GM19328 (cell line): ENCODE measurements around the gene ACER1.
"Not testable (repeated sequence)": the region's sequence is repeated elsewhere in the genome, so short reads cannot be mapped to it uniquely, and the experiment has no call there.

Experiments
- ATAC-seq: cut with Tn5 transposase; IDR thresholded peaks from one replicate; pipeline ENCODE4 v1.9.1; 2021; ENCODE audit warnings: mild to moderate bottlenecking, moderate library complexity; ENCODE audit not compliant: unreplicated experiment

ACER1 gene

GRCh38 chr19:6333439-6333838 is at the start of gene ACER1:
Gene ACER1 (minus strand): TSS chr19:6333612. CDS start chr19:6333551, 61 bp downstream.
- ATAC-seq: no peak

GRCh38 chr19:6383188-6383587 is 49.8 kb upstream of the ACER1 start:
- ATAC-seq: no peak

- ATAC-seq: no peak
These were observed 47.8 kb upstream of the ACER1 start for GRCh38 chr19:6381030-6381750.

- ATAC-seq: no peak
These were observed 46.3 kb upstream of the ACER1 start for GRCh38 chr19:6379744-6380143.

GRCh38 chr19:6378486-6378885 is 45.1 kb upstream of the ACER1 start:
- ATAC-seq: no peak

- no peak for ATAC-seq
These were observed 44.6 kb upstream of the ACER1 start for GRCh38 chr19:6378041-6378440.

GRCh38 chr19:6376512-6377190 is 43.2 kb upstream of the ACER1 start:
- ATAC-seq: no peak

GRCh38 chr19:6375411-6376010 is 42.1 kb upstream of the ACER1 start, which contains the start of gene PSPN:
Gene PSPN (minus strand): TSS chr19:6375933. CDS start chr19:6375849, 84 bp downstream.
- no peak for ATAC-seq

- no peak for ATAC-seq
These were observed 41.4 kb upstream of the ACER1 start for GRCh38 chr19:6374711-6375410.

- ATAC-seq: no peak
These were observed 40.8 kb upstream of the ACER1 start for GRCh38 chr19:6374161-6374709.

- no peak for ATAC-seq
These were observed 40.3 kb upstream of the ACER1 start for GRCh38 chr19:6373813-6374108.

GRCh38 chr19:6373096-6373812 is 39.8 kb upstream of the ACER1 start:
- peak; percentile 56 for ATAC-seq

GRCh38 chr19:6372594-6373095 is 39.2 kb upstream of the ACER1 start, which contains the start of gene ALKBH7:
Gene ALKBH7 (plus strand): TSS chr19:6372794. CDS start chr19:6372821, 27 bp downstream.
- peak; percentile 66 for ATAC-seq

- ATAC-seq: no peak
These were observed 30.9 kb upstream of the ACER1 start for GRCh38 chr19:6364353-6364752.

- no peak for ATAC-seq
These were observed 29.0 kb upstream of the ACER1 start for GRCh38 chr19:6362351-6362801.

- no peak for ATAC-seq
These were observed 28.6 kb upstream of the ACER1 start for GRCh38 chr19:6362027-6362350.

GRCh38 chr19:6360857-6361216 is 27.4 kb upstream of the ACER1 start:
- not testable (repeated sequence) for ATAC-seq

GRCh38 chr19:6360445-6360844 is 27.0 kb upstream of the ACER1 start:
- ATAC-seq: not testable (repeated sequence)

- no peak for ATAC-seq
These were observed 26.3 kb upstream of the ACER1 start for GRCh38 chr19:6359568-6360341.

- no peak for ATAC-seq
These were observed 24.6 kb upstream of the ACER1 start for GRCh38 chr19:6358003-6358402.
